Measurements from ENCODE around the gene BTNL9.

- TF ChIP-seq POLR2AphosphoS5 (IDR thresholded peaks at IDR 0.05; ENCODE audit: low read depth, low read length): no peak
- no peak for TF ChIP-seq FOSL1 (CRISPR knock-in tag; IDR thresholded peaks at IDR 0.05; ENCODE audit: borderline replicate concordance)
- no peak for TF ChIP-seq NFKB2 (CRISPR knock-in tag; IDR thresholded peaks at IDR 0.05; ENCODE audit: borderline replicate concordance)
- no peak for TF ChIP-seq FOXJ3 (CRISPR knock-in tag; IDR thresholded peaks at IDR 0.05; ENCODE audit: borderline replicate concordance)
- TF ChIP-seq PREB (CRISPR knock-in tag; IDR thresholded peaks at IDR 0.05): no peak
- no peak for TF ChIP-seq CERS6 (CRISPR knock-in tag; IDR thresholded peaks at IDR 0.05)
- no peak for TF ChIP-seq EZH2 (conservative IDR thresholded peaks at IDR 0.05; ENCODE audit: low read depth, low read length)
- no peak for TF ChIP-seq ZNF282 (IDR thresholded peaks at IDR 0.05; ENCODE audit: partially characterized antibody)
Measured at GRCh38 chr5:181086884-181087205, 46.8 kb downstream of the BTNL9 start.
